ENCODE results near the gene RBFOX2. TPM values are rescaled to one million over a fixed set of nuclear protein-coding genes. Genes with fewer than 3 reads are reported as not detected.

Gene RBFOX2
- total RNA-seq, 1 donor from 2014 or later, result 147 TPM

- Mint-ChIP-seq H3K9me3 (ENCODE audit: low read depth) (no peaks in the 10 kb centered on the region), H3K27me3 (ENCODE audit: low read depth) (no peaks in the 10 kb centered on the region), H3K27ac (ENCODE audit: unreplicated experiment) (no peak overlapping the region), H3K4me1 (ENCODE audit: low read depth) (no peaks in the 10 kb centered on the region), H3K4me3 (ENCODE audit: unreplicated experiment) (no peak overlapping the region), H3K36me3 (ENCODE audit: low read depth) (peaks cover 7% of the 10 kb centered on the region)
- TF ChIP-seq CTCF (IDR thresholded peaks at IDR 0.05), result no peak
- DNase-seq (ENCODE audit: low spot score), result no peak
Observed at GRCh38 chr22:35732116-35732515, 296.5 kb downstream of the RBFOX2 start.

- H3K9me3 Mint-ChIP-seq (ENCODE audit: low read depth), result no peaks in the 10 kb centered on the region
- TF ChIP-seq CTCF (IDR thresholded peaks at IDR 0.05), result no peak
- H3K36me3 Mint-ChIP-seq (ENCODE audit: low read depth), result peaks cover under 1% of the 10 kb centered on the region
- no peak for DNase-seq (ENCODE audit: low spot score)
- H3K27me3 Mint-ChIP-seq (ENCODE audit: low read depth), result no peaks in the 10 kb centered on the region
- H3K4me1 Mint-ChIP-seq (ENCODE audit: low read depth), result no peaks in the 10 kb centered on the region
- H3K27ac Mint-ChIP-seq (ENCODE audit: unreplicated experiment), result no peak overlapping the region
- H3K4me3 Mint-ChIP-seq (ENCODE audit: unreplicated experiment), result no peak overlapping the region
Observed at GRCh38 chr22:35731321-35731720, 297.3 kb downstream of the RBFOX2 start.

- H3K4me3 Mint-ChIP-seq (ENCODE audit: unreplicated experiment), result no peak overlapping the region
- H3K4me1 Mint-ChIP-seq (ENCODE audit: low read depth), result no peaks in the 10 kb centered on the region
- DNase-seq (ENCODE audit: low spot score), result no peak
- no peaks in the 10 kb centered on the region for H3K27me3 Mint-ChIP-seq (ENCODE audit: low read depth)
- H3K9me3 Mint-ChIP-seq (ENCODE audit: low read depth), result no peaks in the 10 kb centered on the region
- H3K36me3 Mint-ChIP-seq (ENCODE audit: low read depth), result no peaks in the 10 kb centered on the region
- H3K27ac Mint-ChIP-seq (ENCODE audit: unreplicated experiment), result no peak overlapping the region
- no peak for TF ChIP-seq CTCF (IDR thresholded peaks at IDR 0.05)
Observed at GRCh38 chr22:35729309-35729698, 299.3 kb downstream of the RBFOX2 start.

GRCh38 chr22:35728639-35729308 lies 299.9 kb downstream of the RBFOX2 start:
- Mint-ChIP-seq H3K9me3 (ENCODE audit: low read depth) (no peaks in the 10 kb centered on the region), H3K4me1 (ENCODE audit: low read depth) (no peaks in the 10 kb centered on the region), H3K27me3 (ENCODE audit: low read depth) (no peaks in the 10 kb centered on the region), H3K4me3 (ENCODE audit: unreplicated experiment) (no peak overlapping the region), H3K36me3 (ENCODE audit: low read depth) (no peaks in the 10 kb centered on the region), H3K27ac (ENCODE audit: unreplicated experiment) (no peak overlapping the region)
- no peak for TF ChIP-seq CTCF (IDR thresholded peaks at IDR 0.05)
- DNase-seq (ENCODE audit: low spot score), result no peak

- H3K36me3 Mint-ChIP-seq (ENCODE audit: low read depth), result no peaks in the 10 kb centered on the region
- no peak for TF ChIP-seq CTCF (IDR thresholded peaks at IDR 0.05)
- H3K27me3 Mint-ChIP-seq (ENCODE audit: low read depth), result no peaks in the 10 kb centered on the region
- no peak overlapping the region for H3K27ac Mint-ChIP-seq (ENCODE audit: unreplicated experiment)
- no peaks in the 10 kb centered on the region for H3K4me1 Mint-ChIP-seq (ENCODE audit: low read depth)
- no peak overlapping the region for H3K4me3 Mint-ChIP-seq (ENCODE audit: unreplicated experiment)
- DNase-seq (ENCODE audit: low spot score), result no peak
- H3K9me3 Mint-ChIP-seq (ENCODE audit: low read depth), result no peaks in the 10 kb centered on the region
Observed at GRCh38 chr22:35727436-35727835, 301.2 kb downstream of the RBFOX2 start.

Measured in chondrocyte (in vitro differentiated cells).